Measurements from ENCODE around the gene SEC31B. TPM values are rescaled to one million over a fixed set of nuclear protein-coding genes. Genes with fewer than 3 reads are reported as not detected.

The SEC31B gene
- total RNA-seq, 2 experiments from 2014 or later: 164 to 172 TPM

DNA sequence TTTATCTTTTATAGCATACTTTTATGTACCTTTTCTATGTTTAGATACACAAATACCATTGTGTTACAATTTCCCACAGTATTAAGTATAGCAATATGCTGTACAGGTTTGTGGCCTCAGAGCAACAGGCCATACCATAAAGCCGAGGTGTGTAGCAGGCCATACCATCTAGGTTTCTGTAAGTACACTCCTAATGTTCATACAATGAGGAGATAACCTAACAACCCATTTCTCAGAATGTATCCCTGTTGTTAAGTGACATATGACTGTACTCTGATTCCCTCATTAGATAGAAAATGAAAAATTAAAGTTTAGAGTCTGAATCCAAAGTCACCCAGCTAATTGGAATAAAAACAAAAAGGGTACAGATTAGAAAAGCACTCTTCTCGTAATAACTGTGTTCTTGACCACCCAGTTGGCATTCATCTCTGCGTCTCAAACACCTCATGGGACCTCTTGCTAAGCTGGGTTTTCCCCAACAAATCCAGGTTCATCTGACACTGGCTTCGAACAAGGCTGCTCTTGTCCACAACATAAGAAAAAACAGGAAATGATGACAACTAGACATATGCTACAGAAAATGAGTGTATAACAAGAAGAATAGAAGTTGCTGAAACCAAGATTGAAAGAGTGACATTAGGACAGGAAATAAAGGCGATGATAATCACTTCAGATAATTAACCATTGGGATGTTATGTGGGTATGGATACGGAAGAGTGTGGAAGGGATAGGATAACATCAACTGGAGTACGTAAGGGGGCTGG is 8.6 kb upstream of the SEC31B start:
- Mint-ChIP-seq H3K27ac (peak overlapping the region; percentile 99), H3K36me3 (ENCODE audit: low read depth) (peaks cover 51% of the 10 kb centered on the region), H3K27me3 (ENCODE audit: low read depth) (no peaks in the 10 kb centered on the region), H3K4me3 (peak overlapping the region; percentile 100), H3K4me1 (ENCODE audit: low read depth) (peaks cover 48% of the 10 kb centered on the region), H3K9me3 (ENCODE audit: insufficient read depth) (no peaks in the 10 kb centered on the region)
- ChIA-PET CTCF (interaction anchor here (1.8 to 7.2 kb wide), 6 partner anchors 7 to 94 kb away, joined by 5 to 60 read pairs (median 24); partner anchors contain the start of genes HIF1AN and SEC31B), POLR2A (interaction anchor here (1.0 to 3.3 kb wide), 5 partner anchors 10 to 155 kb away, joined by 3 to 19 read pairs (median 4); no protein-coding TSS in a partner anchor)
- no peak for ATAC-seq
- no peak for DNase-seq

DNA sequence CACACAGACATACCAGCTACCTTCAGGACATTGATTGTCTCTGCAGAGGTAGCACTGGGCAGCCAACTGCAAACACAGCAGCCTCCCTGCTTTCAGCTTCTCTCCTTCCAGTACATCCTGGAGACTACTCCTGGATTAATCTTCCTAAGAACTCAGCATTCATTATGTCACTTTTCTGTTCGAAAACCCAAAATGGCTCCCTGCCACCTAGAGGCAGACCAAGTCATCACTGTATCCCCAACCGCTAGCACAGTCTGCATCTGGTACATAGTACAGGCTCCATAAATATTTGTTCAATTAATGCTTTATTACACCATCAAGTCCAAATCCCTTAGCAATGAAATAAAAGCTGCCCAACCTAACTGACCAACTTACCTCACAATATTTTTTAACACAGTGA is 5.0 kb upstream of the SEC31B start:
- ChIA-PET POLR2A (interaction anchor here (1.0 to 2.0 kb wide), 4 partner anchors 11 to 197 kb away, joined by 3 to 8 read pairs (median 4); partner anchors contain the start of gene HIF1AN), CTCF (interaction anchor here (1.2 to 7.2 kb wide), 8 partner anchors 10 to 197 kb away, joined by 3 to 35 read pairs (median 16); partner anchors contain the start of gene HIF1AN)
- Mint-ChIP-seq H3K4me1 (ENCODE audit: low read depth) (peaks cover 31% of the 10 kb centered on the region), H3K9me3 (ENCODE audit: insufficient read depth) (no peaks in the 10 kb centered on the region), H3K4me3 (no peak overlapping the region), H3K27me3 (ENCODE audit: low read depth) (no peaks in the 10 kb centered on the region), H3K36me3 (ENCODE audit: low read depth) (peaks cover 59% of the 10 kb centered on the region), H3K27ac (no peak overlapping the region)
- no peak for DNase-seq
- ATAC-seq: no peak

DNA sequence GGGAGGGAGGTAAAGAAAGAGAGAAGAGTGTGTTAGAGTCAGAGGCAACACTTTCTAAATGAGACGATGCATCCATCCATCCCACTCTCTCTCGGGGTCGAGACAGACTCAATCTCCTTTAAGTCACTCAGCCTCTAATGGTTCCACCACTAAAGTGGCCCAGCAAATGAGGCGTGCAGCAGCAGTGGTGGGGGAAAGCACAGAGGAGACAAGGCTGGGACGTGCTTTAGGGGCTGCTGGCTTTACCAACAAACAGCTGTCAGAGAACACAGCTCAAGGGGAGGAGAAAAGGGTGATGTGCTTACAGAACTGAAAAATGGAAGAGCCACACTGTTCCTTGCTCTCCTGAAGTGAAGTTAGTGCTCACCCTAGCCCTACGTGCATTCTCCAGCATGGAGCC is 4.5 kb upstream of the SEC31B start:
- POLR2A ChIA-PET: interaction anchor here (1.0 to 2.0 kb wide), 3 partner anchors 12 to 197 kb away, joined by 3 to 8 read pairs (median 6); partner anchors contain the start of gene HIF1AN
- H3K27ac Mint-ChIP-seq: peak overlapping the region; percentile 55
- no peak for ATAC-seq

DNA sequence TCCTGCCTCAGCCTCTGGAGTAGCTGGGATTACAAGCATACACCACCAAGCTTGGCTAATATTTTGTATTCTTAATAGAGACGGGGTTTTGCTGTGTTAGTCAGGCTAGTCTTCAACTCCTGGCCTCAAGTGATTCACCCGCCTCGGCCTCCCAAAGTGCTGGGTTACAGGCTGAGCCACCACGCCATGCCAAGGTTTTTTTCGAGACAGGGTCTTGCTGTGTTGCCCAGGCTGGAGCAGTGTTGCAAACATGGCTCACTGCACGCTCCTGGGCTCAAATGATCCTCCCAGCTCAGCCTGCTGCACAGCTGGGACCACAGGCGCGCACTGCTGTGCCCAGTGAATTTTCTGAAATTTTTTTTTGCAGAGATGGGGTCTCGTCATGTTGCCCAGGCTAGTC is 3.3 kb upstream of the SEC31B start:
- CTCF ChIA-PET: interaction anchor here (1.1 to 10.2 kb wide), 7 partner anchors 9 to 186 kb away, joined by 3 to 146 read pairs (median 4); no protein-coding TSS in a partner anchor
- no peak overlapping the region for H3K4me3 Mint-ChIP-seq
- no peaks in the 10 kb centered on the region for H3K27me3 Mint-ChIP-seq (ENCODE audit: low read depth)
- peaks cover 53% of the 10 kb centered on the region for H3K36me3 Mint-ChIP-seq (ENCODE audit: low read depth)
- H3K27ac Mint-ChIP-seq: no peak overlapping the region
- H3K4me1 Mint-ChIP-seq (ENCODE audit: low read depth): peaks cover 36% of the 10 kb centered on the region
- no peaks in the 10 kb centered on the region for H3K9me3 Mint-ChIP-seq (ENCODE audit: insufficient read depth)
- no peak for DNase-seq
- POLR2A ChIA-PET: interaction anchor here (0.8 to 2.1 kb wide), 3 partner anchors 13 to 16 kb away, joined by 3 to 5 read pairs (median 5); partner anchors contain the start of gene HIF1AN
- no peak for ATAC-seq

More for the DNA sequence above, 4.5 kb upstream of the SEC31B start:
- no peak overlapping the region for H3K4me3 Mint-ChIP-seq
- no peaks in the 10 kb centered on the region for H3K9me3 Mint-ChIP-seq (ENCODE audit: insufficient read depth)
- CTCF ChIA-PET: interaction anchor here (1.2 to 7.2 kb wide), 8 partner anchors 10 to 197 kb away, joined by 3 to 35 read pairs (median 16); partner anchors contain the start of gene HIF1AN
- H3K36me3 Mint-ChIP-seq (ENCODE audit: low read depth): peaks cover 59% of the 10 kb centered on the region
- H3K27me3 Mint-ChIP-seq (ENCODE audit: low read depth): no peaks in the 10 kb centered on the region
- peaks cover 31% of the 10 kb centered on the region for H3K4me1 Mint-ChIP-seq (ENCODE audit: low read depth)
- DNase-seq: no peak

DNA sequence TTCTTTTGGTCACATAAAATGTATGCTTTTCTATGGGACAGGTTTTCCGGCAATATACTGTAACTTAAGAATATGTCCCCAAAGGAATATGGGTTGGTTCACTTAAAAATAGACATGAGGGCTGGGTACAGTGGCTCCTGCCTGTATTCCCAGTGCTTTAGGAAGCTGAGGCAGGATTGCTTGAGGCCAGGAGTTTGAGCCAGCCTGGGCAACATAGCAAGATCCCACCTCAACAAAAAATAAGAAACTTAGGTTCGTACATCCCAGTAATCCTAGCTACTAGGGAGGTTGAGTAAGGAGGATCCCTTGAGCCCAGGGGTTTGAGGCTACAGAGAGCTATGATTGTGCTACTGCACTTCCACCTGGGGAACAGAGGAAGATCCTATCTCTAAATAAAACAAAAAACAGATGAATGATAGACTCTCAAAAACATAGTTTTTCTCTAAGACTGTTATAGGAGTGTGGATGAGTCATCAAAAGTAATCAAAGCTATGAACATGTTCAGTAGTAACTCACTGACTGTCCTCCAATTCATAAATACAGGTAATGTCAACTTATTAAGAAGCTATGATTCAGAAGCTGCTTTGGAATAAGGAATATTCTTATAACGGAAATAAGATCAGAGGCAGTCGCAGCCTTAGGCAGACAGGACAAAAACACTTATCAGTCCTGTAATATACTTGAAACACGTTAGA is 2.6 kb upstream of the SEC31B start:
- ATAC-seq (no peak), DNase-seq (no peak)
- Mint-ChIP-seq H3K36me3 (ENCODE audit: low read depth) (peaks cover 55% of the 10 kb centered on the region), H3K9me3 (ENCODE audit: insufficient read depth) (no peaks in the 10 kb centered on the region), H3K27me3 (ENCODE audit: low read depth) (no peaks in the 10 kb centered on the region), H3K27ac (no peak overlapping the region), H3K4me3 (no peak overlapping the region), H3K4me1 (ENCODE audit: low read depth) (peaks cover 36% of the 10 kb centered on the region)
- ChIA-PET POLR2A (interaction anchor here (0.8 to 2.1 kb wide), 3 partner anchors 13 to 15 kb away, joined by 3 to 5 read pairs (median 5); partner anchors contain the start of gene HIF1AN), CTCF (interaction anchor here (1.1 to 10.2 kb wide), 7 partner anchors 8 to 185 kb away, joined by 3 to 146 read pairs (median 4); no protein-coding TSS in a partner anchor)

DNA sequence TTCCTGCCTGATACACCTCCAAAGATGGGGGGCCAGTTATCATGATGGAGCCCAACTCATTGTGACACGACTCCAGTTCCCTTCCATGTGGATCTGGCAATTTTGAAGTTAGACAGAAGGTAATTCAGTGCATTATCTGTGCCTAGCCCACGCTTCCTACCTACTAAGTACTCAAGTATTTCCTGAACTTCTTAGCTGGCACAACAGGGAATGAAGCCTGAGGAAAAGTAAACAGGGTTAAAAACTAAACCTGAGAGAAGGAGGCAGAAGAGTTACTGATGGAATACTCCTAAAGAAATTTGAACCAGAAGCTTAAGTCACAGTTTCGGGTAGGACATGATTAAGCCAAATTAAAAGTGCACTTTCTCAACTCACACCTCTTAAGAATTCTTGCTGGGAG is 1.1 kb upstream of the SEC31B start:
- Mint-ChIP-seq H3K36me3 (ENCODE audit: low read depth) (peaks cover 54% of the 10 kb centered on the region), H3K4me1 (ENCODE audit: low read depth) (peaks cover 35% of the 10 kb centered on the region), H3K27me3 (ENCODE audit: low read depth) (no peaks in the 10 kb centered on the region), H3K9me3 (ENCODE audit: insufficient read depth) (no peaks in the 10 kb centered on the region), H3K27ac (peak overlapping the region; percentile 53), H3K4me3 (no peak overlapping the region)
- DNase-seq (no peak), ATAC-seq (no peak)
- ChIA-PET POLR2A (interaction anchor here (0.5 to 4.9 kb wide), 3 partner anchors 11 to 283 kb away, joined by 3 to 62 read pairs (median 3); no protein-coding TSS in a partner anchor), CTCF (interaction anchor here (1.2 to 10.2 kb wide), 8 partner anchors 11 to 179 kb away, joined by 3 to 156 read pairs (median 38); partner anchors contain the start of gene HIF1AN)

DNA sequence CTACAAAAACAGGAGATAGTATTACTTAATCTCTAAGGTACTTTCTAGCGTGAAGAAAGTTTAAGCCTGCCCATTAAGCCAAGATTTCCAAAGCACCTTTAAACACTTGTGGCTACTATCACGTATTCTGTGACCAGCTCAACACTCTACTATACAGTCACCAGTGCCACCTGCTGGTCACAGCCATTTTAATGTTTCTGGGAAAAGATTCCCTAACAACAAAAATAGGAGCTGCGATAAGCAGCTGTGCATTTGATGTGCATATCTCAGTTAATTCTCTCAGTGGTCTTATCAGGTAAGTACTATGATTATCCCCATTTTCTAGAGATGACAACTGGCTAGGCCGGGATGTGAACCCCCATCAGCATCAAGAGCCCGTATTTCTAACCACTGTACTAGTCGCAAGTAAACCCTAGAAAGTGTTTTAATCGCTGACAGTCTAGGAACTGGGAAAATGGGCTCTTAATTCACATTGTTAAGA is 860 bp downstream of the SEC31B start:
- peak; percentile 77 for DNase-seq
- Mint-ChIP-seq H3K27me3 (ENCODE audit: low read depth) (no peaks in the 10 kb centered on the region), H3K36me3 (ENCODE audit: low read depth) (peaks cover 47% of the 10 kb centered on the region), H3K4me3 (no peak overlapping the region), H3K27ac (peak overlapping the region; percentile 35), H3K9me3 (ENCODE audit: insufficient read depth) (no peaks in the 10 kb centered on the region), H3K4me1 (ENCODE audit: low read depth) (peaks cover 41% of the 10 kb centered on the region)
- peak; percentile 79 for ATAC-seq
- ChIA-PET CTCF (interaction anchor here (0.7 to 10.2 kb wide), 38 partner anchors 10 to 351 kb away, joined by 3 to 165 read pairs (median 6); partner anchors contain the start of genes CWF19L1, HIF1AN, NDUFB8 and PKD2L1), POLR2A (interaction anchor here (0.6 to 4.9 kb wide), 10 partner anchors 8 to 36 kb away, joined by 3 to 62 read pairs (median 4); partner anchors contain the start of genes HIF1AN and NDUFB8)

DNA sequence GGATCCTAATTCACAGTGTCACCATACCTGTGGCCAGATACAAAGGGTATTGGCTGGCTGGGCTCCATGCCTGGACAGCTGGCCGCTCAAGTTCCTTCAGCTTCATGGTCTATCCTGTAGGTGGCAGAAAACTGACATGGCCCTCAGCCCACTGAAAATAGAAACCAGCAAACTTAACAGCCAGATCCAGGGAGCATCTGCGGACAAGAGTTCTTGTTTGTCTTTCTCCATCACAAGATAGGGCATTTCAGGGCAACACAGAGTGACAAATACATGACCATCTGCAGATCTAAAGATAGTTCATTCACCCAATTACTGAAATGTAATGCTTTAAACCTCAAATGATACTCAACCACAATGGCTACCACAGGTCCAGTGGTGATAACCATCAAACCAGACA is 2.8 kb downstream of the SEC31B start:
- Mint-ChIP-seq H3K4me3 (no peak overlapping the region), H3K27me3 (ENCODE audit: low read depth) (no peaks in the 10 kb centered on the region), H3K27ac (peak overlapping the region; percentile 40), H3K4me1 (ENCODE audit: low read depth) (peaks cover 54% of the 10 kb centered on the region), H3K9me3 (ENCODE audit: insufficient read depth) (no peaks in the 10 kb centered on the region), H3K36me3 (ENCODE audit: low read depth) (peaks cover 53% of the 10 kb centered on the region)
- CTCF ChIA-PET: interaction anchor here (0.8 to 10.2 kb wide), 8 partner anchors 9 to 179 kb away, joined by 3 to 165 read pairs (median 52); partner anchors contain the start of genes HIF1AN and NDUFB8
- ATAC-seq (no peak), DNase-seq (no peak)
- POLR2A ChIA-PET: interaction anchor here (0.8 to 4.9 kb wide), 3 partner anchors 7 to 171 kb away, joined by 3 to 62 read pairs (median 3); partner anchors contain the start of gene HIF1AN

DNA sequence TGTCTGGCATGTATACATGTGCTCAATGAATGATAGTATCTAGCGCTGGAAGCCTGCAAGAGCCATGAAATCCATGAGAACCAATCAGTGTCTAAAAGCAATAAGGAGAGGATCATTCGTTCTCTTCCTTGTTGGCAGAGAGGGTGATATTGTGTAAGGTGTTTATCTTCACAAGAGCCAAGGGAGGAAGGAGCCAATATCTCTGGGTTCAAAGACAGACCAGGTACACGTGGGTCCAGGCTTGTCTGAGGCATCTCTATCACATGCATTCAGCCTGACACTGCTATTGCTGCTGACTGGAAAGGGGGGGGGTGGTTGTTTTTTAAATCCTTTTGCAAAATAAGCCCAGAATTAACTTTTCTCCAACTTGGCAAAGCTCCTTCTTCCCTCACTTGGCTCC is 4.0 kb downstream of the SEC31B start:
- no peak overlapping the region for H3K4me3 Mint-ChIP-seq
- ATAC-seq (no peak), DNase-seq (no peak)
- no peaks in the 10 kb centered on the region for H3K9me3 Mint-ChIP-seq (ENCODE audit: insufficient read depth)
- H3K36me3 Mint-ChIP-seq (ENCODE audit: low read depth): peaks cover 52% of the 10 kb centered on the region
- ChIA-PET POLR2A (interaction anchor here (0.6 kb wide), 1 partner anchor 144 kb away, joined by 3 read pairs; no protein-coding TSS in a partner anchor), CTCF (interaction anchor here (3.9 to 10.2 kb wide), 3 partner anchors 8 to 84 kb away, joined by 146 to 165 read pairs (median 156); no protein-coding TSS in a partner anchor)
- no peak overlapping the region for H3K27ac Mint-ChIP-seq
- H3K4me1 Mint-ChIP-seq (ENCODE audit: low read depth): peaks cover 65% of the 10 kb centered on the region
- no peaks in the 10 kb centered on the region for H3K27me3 Mint-ChIP-seq (ENCODE audit: low read depth)

DNA sequence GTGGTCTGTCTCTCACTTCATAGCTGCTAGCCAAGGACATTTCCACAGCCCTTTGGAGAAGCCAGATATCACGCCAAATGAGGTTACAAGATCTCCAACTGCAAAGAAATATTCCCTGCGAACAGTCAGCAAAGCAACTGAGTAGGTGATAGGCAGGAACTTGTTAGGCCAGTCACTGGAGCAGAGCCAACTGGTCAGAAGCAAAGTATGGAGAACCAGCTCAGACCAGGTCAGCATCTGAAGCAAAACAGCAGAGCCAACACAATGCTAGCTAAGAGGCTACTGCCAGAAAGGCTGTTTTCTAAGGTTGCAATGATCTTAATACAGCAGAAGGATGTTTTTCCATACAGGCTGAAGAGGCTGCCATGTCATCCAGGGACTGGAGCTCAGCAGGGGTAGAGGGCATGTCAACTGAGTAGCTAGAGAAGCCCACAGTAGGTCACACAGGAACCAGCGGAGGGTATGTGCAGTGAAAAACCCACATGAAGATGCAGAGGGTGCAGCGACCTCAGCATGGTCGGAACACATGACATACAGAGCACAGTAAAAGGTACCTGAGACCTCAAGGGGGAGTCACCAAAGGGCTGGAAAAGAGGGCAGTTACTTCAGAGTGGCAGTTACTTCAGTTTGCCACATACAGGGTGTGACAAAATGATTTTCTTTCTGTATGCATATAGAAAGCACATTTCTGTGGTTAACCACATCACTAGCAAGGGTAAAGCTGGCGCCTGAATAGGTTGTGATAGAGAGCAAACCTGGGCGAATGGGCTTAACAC is 8.9 kb downstream of the SEC31B start:
- ChIA-PET POLR2A (interaction anchor here (0.8 to 9.0 kb wide), 13 partner anchors 8 to 164 kb away, joined by 3 to 102 read pairs (median 17); partner anchors contain the start of genes HIF1AN, NDUFB8, SCD and SEC31B), CTCF (interaction anchor here (1.1 to 9.8 kb wide), 15 partner anchors 7 to 487 kb away, joined by 3 to 253 read pairs (median 25); partner anchors contain the start of genes HIF1AN, NDUFB8, SCD and SEC31B)
- Mint-ChIP-seq H3K4me1 (ENCODE audit: low read depth) (peaks cover 75% of the 10 kb centered on the region), H3K36me3 (ENCODE audit: low read depth) (peaks cover 68% of the 10 kb centered on the region), H3K27ac (peak overlapping the region; percentile 94), H3K4me3 (peak overlapping the region; percentile 78), H3K27me3 (ENCODE audit: low read depth) (no peaks in the 10 kb centered on the region), H3K9me3 (ENCODE audit: insufficient read depth) (no peaks in the 10 kb centered on the region)
- peak; percentile 81 for ATAC-seq
- DNase-seq: peak; percentile 92
